Measurements from ENCODE around the gene WDR53. TPM values are rescaled to one million over a fixed set of nuclear protein-coding genes. Genes with fewer than 3 reads are reported as not detected.

WDR53 gene
- total RNA-seq, 2 experiments from 2014 or later = 10.8 to 16.5 TPM

DNA sequence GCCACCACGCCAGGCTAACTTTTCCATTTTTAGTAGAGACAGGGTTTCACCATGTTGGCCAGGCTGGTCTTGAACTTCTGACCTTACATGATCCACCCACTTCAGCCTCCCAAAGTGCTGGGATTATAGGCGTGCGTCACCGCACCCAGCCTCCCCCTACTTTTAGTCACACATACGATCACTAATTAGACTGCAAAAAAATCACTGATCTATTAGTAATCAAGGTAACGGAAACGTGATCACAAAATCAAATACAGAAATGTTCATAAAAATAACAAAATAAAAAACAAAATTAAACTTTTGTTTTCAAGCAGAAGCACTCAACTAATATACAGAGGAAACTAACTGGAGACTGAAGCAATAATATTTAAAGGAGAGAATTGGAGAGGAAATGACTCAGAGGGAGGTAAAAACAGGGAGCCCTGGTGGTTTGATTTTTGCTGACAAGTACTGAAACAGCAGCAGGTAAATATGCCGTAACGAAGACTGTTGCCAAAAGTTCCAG is 4.6 kb downstream of the WDR53 start:
- Histone ChIP-seq H3K79me2 (ENCODE audit: insufficient read depth, low read depth, low read length) (peaks cover 14% of the 10 kb centered on the region), H3K9me2 (ENCODE audit: insufficient read depth, low read length) (no peaks in the 10 kb centered on the region), H3K4me1 (ENCODE audit: insufficient read depth, low read length, poor library complexity, severe bottlenecking) (peaks cover 8% of the 10 kb centered on the region), H3K4me2 (ENCODE audit: low read length) (no peak overlapping the region), H4K20me1 (ENCODE audit: insufficient read depth, low read length) (no peaks in the 10 kb centered on the region), H3K36me3 (ENCODE audit: insufficient read depth, low read length) (peaks cover 39% of the 10 kb centered on the region; the same call in 1 of the 2 replicates), H2AFZ (ENCODE audit: low read length) (no peak overlapping the region), H3K27ac (ENCODE audit: low read depth, low read length, poor library complexity, severe bottlenecking) (no peak overlapping the region), H3K9me3 (ENCODE audit: low read length) (no peaks in the 10 kb centered on the region), H3K4me3 (ENCODE audit: low read depth, low read length, poor library complexity, severe bottlenecking) (no peak overlapping the region)
- CTCF ChIA-PET (ENCODE audit: unreplicated experiment) = no interaction called here
- POLR2A ChIA-PET = interaction anchor here (0.6 kb wide), 1 partner anchor 28 kb away, joined by 3 read pairs; no protein-coding TSS in a partner anchor
- BruUV-seq (replicated peaks) = no TSS peak
- TF ChIP-seq EZH2phosphoT487 (IDR thresholded peaks at IDR 0.05; ENCODE audit: borderline replicate concordance, low read depth, low read length) = no peak
- TF ChIP-seq, protein P1, sequence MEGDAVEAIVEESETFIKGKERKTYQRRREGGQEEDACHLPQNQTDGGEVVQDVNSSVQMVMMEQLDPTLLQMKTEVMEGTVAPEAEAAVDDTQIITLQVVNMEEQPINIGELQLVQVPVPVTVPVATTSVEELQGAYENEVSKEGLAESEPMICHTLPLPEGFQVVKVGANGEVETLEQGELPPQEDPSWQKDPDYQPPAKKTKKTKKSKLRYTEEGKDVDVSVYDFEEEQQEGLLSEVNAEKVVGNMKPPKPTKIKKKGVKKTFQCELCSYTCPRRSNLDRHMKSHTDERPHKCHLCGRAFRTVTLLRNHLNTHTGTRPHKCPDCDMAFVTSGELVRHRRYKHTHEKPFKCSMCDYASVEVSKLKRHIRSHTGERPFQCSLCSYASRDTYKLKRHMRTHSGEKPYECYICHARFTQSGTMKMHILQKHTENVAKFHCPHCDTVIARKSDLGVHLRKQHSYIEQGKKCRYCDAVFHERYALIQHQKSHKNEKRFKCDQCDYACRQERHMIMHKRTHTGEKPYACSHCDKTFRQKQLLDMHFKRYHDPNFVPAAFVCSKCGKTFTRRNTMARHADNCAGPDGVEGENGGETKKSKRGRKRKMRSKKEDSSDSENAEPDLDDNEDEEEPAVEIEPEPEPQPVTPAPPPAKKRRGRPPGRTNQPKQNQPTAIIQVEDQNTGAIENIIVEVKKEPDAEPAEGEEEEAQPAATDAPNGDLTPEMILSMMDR (conservative IDR thresholded peaks at IDR 0.05; ENCODE audit: low read length) = no peak
- no peak for DNase-seq (ENCODE audit: low spot score)
- intact Hi-C loops (cut with micrococcal nuclease; ENCODE audit: unreplicated experiment) = no loop called here

DNA sequence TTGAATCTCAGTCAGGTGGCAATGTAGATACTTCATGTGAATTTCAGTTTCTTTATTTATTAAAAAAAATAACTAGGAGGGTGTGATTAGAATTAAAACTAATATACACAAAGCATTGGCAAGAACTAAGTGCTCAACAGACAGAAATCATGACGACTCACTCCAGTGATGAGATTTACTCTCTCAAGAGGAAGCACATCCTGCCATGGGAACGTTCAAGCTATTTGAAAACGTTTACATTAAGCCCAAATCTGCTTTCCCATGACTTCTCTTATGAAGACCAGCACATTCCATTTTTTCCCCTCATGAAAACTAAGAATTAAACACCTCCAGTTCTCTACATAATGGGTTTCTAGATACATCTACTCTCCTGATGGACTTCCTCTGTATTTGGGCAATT is 8.5 kb downstream of the WDR53 start:
- TF ChIP-seq EZH2phosphoT487 (IDR thresholded peaks at IDR 0.05; ENCODE audit: borderline replicate concordance, low read depth, low read length) = no peak
- TF ChIP-seq, protein P1 (conservative IDR thresholded peaks at IDR 0.05; ENCODE audit: low read length) = no peak
- Histone ChIP-seq H3K79me2 (ENCODE audit: insufficient read depth, low read depth, low read length) (no peaks in the 10 kb centered on the region), H3K9me2 (ENCODE audit: insufficient read depth, low read length) (no peaks in the 10 kb centered on the region), H3K4me1 (ENCODE audit: insufficient read depth, low read length, poor library complexity, severe bottlenecking) (no peaks in the 10 kb centered on the region), H2AFZ (ENCODE audit: low read length) (no peak overlapping the region), H4K20me1 (ENCODE audit: insufficient read depth, low read length) (no peaks in the 10 kb centered on the region), H3K36me3 (ENCODE audit: insufficient read depth, low read length) (peaks cover 28% of the 10 kb centered on the region; the same call in 1 of the 2 replicates), H3K4me3 (ENCODE audit: low read depth, low read length, poor library complexity, severe bottlenecking) (no peak overlapping the region), H3K4me2 (ENCODE audit: low read length) (no peak overlapping the region), H3K9me3 (ENCODE audit: low read length) (no peaks in the 10 kb centered on the region), H3K27ac (ENCODE audit: low read depth, low read length, poor library complexity, severe bottlenecking) (no peak overlapping the region)
- intact Hi-C loops (cut with micrococcal nuclease; ENCODE audit: unreplicated experiment) = no loop called here
- CTCF ChIA-PET (ENCODE audit: unreplicated experiment) = no interaction called here
- DNase-seq (ENCODE audit: low spot score) = no peak
- BruUV-seq (replicated peaks) = no TSS peak
- POLR2A ChIA-PET = no interaction called here

DNA sequence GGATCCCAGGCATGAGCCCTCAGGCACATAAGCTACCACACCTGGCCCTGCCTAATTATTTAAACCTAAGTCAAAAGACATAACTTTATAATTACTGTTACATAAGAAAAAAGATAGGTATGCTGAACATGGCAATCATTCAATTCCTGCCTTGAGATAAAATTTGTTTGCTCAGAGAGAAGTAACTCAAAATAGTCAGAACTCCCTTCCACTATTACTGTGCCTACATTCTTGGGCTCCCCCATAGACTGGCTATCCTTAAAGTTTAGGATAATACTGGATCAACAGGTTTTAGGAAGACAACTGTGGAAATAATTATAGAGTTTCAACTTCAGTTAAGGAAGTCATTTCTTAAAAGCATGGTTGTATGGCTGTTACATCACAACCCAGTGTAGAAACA is 9.9 kb downstream of the WDR53 start:
- H3K9me2 ChIP-seq (ENCODE audit: insufficient read depth, low read length) = no peaks in the 10 kb centered on the region
- peaks cover 4% of the 10 kb centered on the region for H3K4me1 ChIP-seq (ENCODE audit: insufficient read depth, low read length, poor library complexity, severe bottlenecking)
- no peak for DNase-seq (ENCODE audit: low spot score)
- CTCF ChIA-PET (ENCODE audit: unreplicated experiment) = no interaction called here
- POLR2A ChIA-PET = no interaction called here
- peaks cover 35% of the 10 kb centered on the region for H3K36me3 ChIP-seq (ENCODE audit: insufficient read depth, low read length)
- no peak overlapping the region for H3K4me2 ChIP-seq (ENCODE audit: low read length)
- no peak for TF ChIP-seq EZH2phosphoT487 (IDR thresholded peaks at IDR 0.05; ENCODE audit: borderline replicate concordance, low read depth, low read length)
- TF ChIP-seq, protein P1 (conservative IDR thresholded peaks at IDR 0.05; ENCODE audit: low read length) = no peak
- H3K79me2 ChIP-seq (ENCODE audit: insufficient read depth, low read depth, low read length) = no peaks in the 10 kb centered on the region
- H3K9me3 ChIP-seq (ENCODE audit: low read length) = no peaks in the 10 kb centered on the region
- H2AFZ ChIP-seq (ENCODE audit: low read length) = no peak overlapping the region
- no peaks in the 10 kb centered on the region for H4K20me1 ChIP-seq (ENCODE audit: insufficient read depth, low read length)
- intact Hi-C loops (cut with micrococcal nuclease; ENCODE audit: unreplicated experiment) = no loop called here
- BruUV-seq (replicated peaks) = no TSS peak
- no peak overlapping the region for H3K27ac ChIP-seq (ENCODE audit: low read depth, low read length, poor library complexity, severe bottlenecking)
- H3K4me3 ChIP-seq (ENCODE audit: low read depth, low read length, poor library complexity, severe bottlenecking) = no peak overlapping the region

Data from OCI-LY7 (cell line).